ENCODE results near the gene SLC17A1. TPM values are rescaled to one million over a fixed set of nuclear protein-coding genes. Genes with fewer than 3 reads are reported as not detected.

Gene SLC17A1
- not detected for total RNA-seq

- Mint-ChIP-seq H3K4me1 (ENCODE audit: low read depth) (peaks cover 5% of the 10 kb centered on the region), H3K36me3 (ENCODE audit: low read depth) (no peaks in the 10 kb centered on the region), H3K27me3 (ENCODE audit: low read depth) (peaks cover 15% of the 10 kb centered on the region), H3K4me3 (no peak within 1 kb of the TSS), H3K27ac (no peak within 1 kb of the TSS), H3K9me3 (no peaks in the 10 kb centered on the region)
- intact Hi-C loops (cut with micrococcal nuclease): no loop called here
- no peak for DNase-seq
- CTCF ChIA-PET: no interaction called here
Measured at GRCh38 chr6:25831532-25832306, at the start of gene SLC17A1. SLC17A1 (minus strand) TSS chr6:25832052; CDS start chr6:25830557, 1,495 bp downstream.

GRCh38 chr6:25880601-25881000 lies 48.7 kb upstream of the SLC17A1 start:
- intact Hi-C loops (cut with micrococcal nuclease): no loop called here
- no peak for DNase-seq
- no peaks in the 10 kb centered on the region for H3K4me1 Mint-ChIP-seq (ENCODE audit: low read depth)
- CTCF ChIA-PET: no interaction called here
- no peaks in the 10 kb centered on the region for H3K27me3 Mint-ChIP-seq (ENCODE audit: low read depth)
- H3K36me3 Mint-ChIP-seq (ENCODE audit: low read depth): no peaks in the 10 kb centered on the region
- no peak overlapping the region for H3K4me3 Mint-ChIP-seq
- H3K9me3 Mint-ChIP-seq: no peaks in the 10 kb centered on the region
- no peak overlapping the region for H3K27ac Mint-ChIP-seq

GRCh38 chr6:25878721-25879322 lies 47.0 kb upstream of the SLC17A1 start:
- Mint-ChIP-seq H3K27me3 (ENCODE audit: low read depth) (no peaks in the 10 kb centered on the region), H3K27ac (no peak overlapping the region), H3K4me3 (no peak overlapping the region), H3K4me1 (ENCODE audit: low read depth) (peaks cover 4% of the 10 kb centered on the region), H3K36me3 (ENCODE audit: low read depth) (no peaks in the 10 kb centered on the region), H3K9me3 (no peaks in the 10 kb centered on the region)
- no peak for DNase-seq
- intact Hi-C loops (cut with micrococcal nuclease): no loop called here
- CTCF ChIA-PET: no interaction called here

- H3K9me3 Mint-ChIP-seq: no peaks in the 10 kb centered on the region
- H3K27me3 Mint-ChIP-seq (ENCODE audit: low read depth): no peaks in the 10 kb centered on the region
- no peaks in the 10 kb centered on the region for H3K36me3 Mint-ChIP-seq (ENCODE audit: low read depth)
- H3K4me3 Mint-ChIP-seq: no peak overlapping the region
- CTCF ChIA-PET: interaction anchor here (0.6 to 1.5 kb wide), 4 partner anchors 87 to 538 kb away, joined by 3 to 6 read pairs (median 4); no protein-coding TSS in a partner anchor
- intact Hi-C loops (cut with micrococcal nuclease): no loop called here
- H3K27ac Mint-ChIP-seq: no peak overlapping the region
- peaks cover 9% of the 10 kb centered on the region for H3K4me1 Mint-ChIP-seq (ENCODE audit: low read depth)
- DNase-seq: no peak
Measured at GRCh38 chr6:25875926-25876602, 44.2 kb upstream of the SLC17A1 start.

GRCh38 chr6:25875563-25875905 lies 43.7 kb upstream of the SLC17A1 start:
- Mint-ChIP-seq H3K4me1 (ENCODE audit: low read depth) (peaks cover 9% of the 10 kb centered on the region), H3K36me3 (ENCODE audit: low read depth) (no peaks in the 10 kb centered on the region), H3K4me3 (no peak overlapping the region), H3K9me3 (no peaks in the 10 kb centered on the region), H3K27ac (no peak overlapping the region), H3K27me3 (ENCODE audit: low read depth) (no peaks in the 10 kb centered on the region)
- no peak for DNase-seq
- intact Hi-C loops (cut with micrococcal nuclease): no loop called here
- CTCF ChIA-PET: interaction anchor here (0.6 to 1.5 kb wide), 3 partner anchors 87 to 537 kb away, joined by 3 to 4 read pairs (median 3); no protein-coding TSS in a partner anchor

- Mint-ChIP-seq H3K9me3 (no peaks in the 10 kb centered on the region), H3K27ac (no peak overlapping the region), H3K27me3 (ENCODE audit: low read depth) (no peaks in the 10 kb centered on the region), H3K4me3 (no peak overlapping the region), H3K36me3 (ENCODE audit: low read depth) (no peaks in the 10 kb centered on the region), H3K4me1 (ENCODE audit: low read depth) (peaks cover 9% of the 10 kb centered on the region)
- DNase-seq: no peak
- CTCF ChIA-PET: interaction anchor here (0.6 to 1.5 kb wide), 4 partner anchors 11 to 537 kb away, joined by 3 to 4 read pairs (median 3); no protein-coding TSS in a partner anchor
- intact Hi-C loops (cut with micrococcal nuclease): no loop called here
Measured at GRCh38 chr6:25874822-25875562, 43.1 kb upstream of the SLC17A1 start.

GRCh38 chr6:25874118-25874517 lies 42.3 kb upstream of the SLC17A1 start, which contains the start of gene SLC17A3:
SLC17A3 (minus strand) TSS chr6:25874243; CDS start chr6:25868387, 5,856 bp downstream.
- H3K36me3 Mint-ChIP-seq (ENCODE audit: low read depth): no peaks in the 10 kb centered on the region
- intact Hi-C loops (cut with micrococcal nuclease): no loop called here
- CTCF ChIA-PET: interaction anchor here (1.5 kb wide), 1 partner anchor 86 kb away, joined by 3 read pairs; no protein-coding TSS in a partner anchor

GRCh38 chr6:25872814-25873213 lies 41.0 kb upstream of the SLC17A1 start:
- intact Hi-C loops (cut with micrococcal nuclease): no loop called here
- no peaks in the 10 kb centered on the region for H3K9me3 Mint-ChIP-seq
- H3K4me1 Mint-ChIP-seq (ENCODE audit: low read depth): peaks cover 9% of the 10 kb centered on the region
- H3K4me3 Mint-ChIP-seq: no peak overlapping the region
- CTCF ChIA-PET: interaction anchor here (0.7 kb wide), 1 partner anchor 167 kb away, joined by 3 read pairs; no protein-coding TSS in a partner anchor
- H3K36me3 Mint-ChIP-seq (ENCODE audit: low read depth): no peaks in the 10 kb centered on the region
- no peak overlapping the region for H3K27ac Mint-ChIP-seq
- DNase-seq: no peak
- H3K27me3 Mint-ChIP-seq (ENCODE audit: low read depth): no peaks in the 10 kb centered on the region

More at GRCh38 chr6:25874118-25874517, 42.3 kb upstream of the SLC17A1 start, which contains the start of gene SLC17A3:
- Mint-ChIP-seq H3K9me3 (no peaks in the 10 kb centered on the region), H3K27me3 (ENCODE audit: low read depth) (no peaks in the 10 kb centered on the region), H3K27ac (no peak within 1 kb of the TSS), H3K4me1 (ENCODE audit: low read depth) (peaks cover 9% of the 10 kb centered on the region), H3K4me3 (no peak within 1 kb of the TSS)
- no peak for DNase-seq

- Mint-ChIP-seq H3K36me3 (ENCODE audit: low read depth) (no peaks in the 10 kb centered on the region), H3K4me3 (no peak overlapping the region), H3K27me3 (ENCODE audit: low read depth) (no peaks in the 10 kb centered on the region), H3K9me3 (no peaks in the 10 kb centered on the region), H3K4me1 (ENCODE audit: low read depth) (peaks cover 18% of the 10 kb centered on the region), H3K27ac (no peak overlapping the region)
- no peak for DNase-seq
- intact Hi-C loops (cut with micrococcal nuclease): no loop called here
- CTCF ChIA-PET: no interaction called here
Measured at GRCh38 chr6:25869840-25870239, 38.0 kb upstream of the SLC17A1 start.

GRCh38 chr6:25868436-25869183 lies 36.8 kb upstream of the SLC17A1 start:
- CTCF ChIA-PET: interaction anchor here (0.6 to 0.7 kb wide), 2 partner anchors 14 to 81 kb away, joined by 3 read pairs; no protein-coding TSS in a partner anchor
- Mint-ChIP-seq H3K9me3 (no peaks in the 10 kb centered on the region), H3K4me3 (no peak overlapping the region), H3K4me1 (ENCODE audit: low read depth) (peaks cover 18% of the 10 kb centered on the region), H3K27me3 (ENCODE audit: low read depth) (no peaks in the 10 kb centered on the region), H3K36me3 (ENCODE audit: low read depth) (no peaks in the 10 kb centered on the region), H3K27ac (no peak overlapping the region)
- no peak for DNase-seq
- intact Hi-C loops (cut with micrococcal nuclease): no loop called here

- H3K36me3 Mint-ChIP-seq (ENCODE audit: low read depth): no peaks in the 10 kb centered on the region
- H3K27ac Mint-ChIP-seq: no peak overlapping the region
- DNase-seq: peak; percentile 24
- H3K4me3 Mint-ChIP-seq: no peak overlapping the region
- intact Hi-C loops (cut with micrococcal nuclease): no loop called here
- no peaks in the 10 kb centered on the region for H3K27me3 Mint-ChIP-seq (ENCODE audit: low read depth)
- no peaks in the 10 kb centered on the region for H3K9me3 Mint-ChIP-seq
- H3K4me1 Mint-ChIP-seq (ENCODE audit: low read depth): peaks cover 13% of the 10 kb centered on the region
- CTCF ChIA-PET: no interaction called here
Measured at GRCh38 chr6:25866011-25866410, 34.2 kb upstream of the SLC17A1 start.

Data from activated naive CD4-positive, alpha-beta T cell treated with anti-CD3 and anti-CD28 coated beads for 36 hours (primary cell).